Measurements from ENCODE around the gene KLRC3.
"Not testable (repeated sequence)": the region's sequence is repeated elsewhere in the genome, so short reads cannot be mapped to it uniquely, and the experiment has no call there.

KLRC3 gene

GRCh38 chr12:10385166-10385613 is 35.2 kb downstream of the KLRC3 start:
- Histone ChIP-seq H3K9ac (ENCODE audit: low read depth, low read length) (no peak overlapping the region), H3K27me3 (ENCODE audit: insufficient read depth, low read length) (no peaks in the 10 kb centered on the region), H3K9me3 (ENCODE audit: insufficient read depth, low read depth, low read length) (no peaks in the 10 kb centered on the region), H3K27ac (ENCODE audit: low read length) (no peak overlapping the region), H3K36me3 (ENCODE audit: insufficient read depth, low read depth, low read length) (no peaks in the 10 kb centered on the region), H3K4me1 (ENCODE audit: insufficient read depth, low read length) (no peaks in the 10 kb centered on the region), H3K4me3 (ENCODE audit: low read length) (no peak overlapping the region)

GRCh38 chr12:10384191-10384590 is 36.2 kb downstream of the KLRC3 start:
- Histone ChIP-seq H3K4me1 (ENCODE audit: insufficient read depth, low read length) (no peaks in the 10 kb centered on the region), H3K9ac (ENCODE audit: low read depth, low read length) (no peak overlapping the region), H3K36me3 (ENCODE audit: insufficient read depth, low read depth, low read length) (no peaks in the 10 kb centered on the region), H3K4me3 (ENCODE audit: low read length) (no peak overlapping the region), H3K27me3 (ENCODE audit: insufficient read depth, low read length) (no peaks in the 10 kb centered on the region), H3K9me3 (ENCODE audit: insufficient read depth, low read depth, low read length) (no peaks in the 10 kb centered on the region), H3K27ac (ENCODE audit: low read length) (no peak overlapping the region)

GRCh38 chr12:10381928-10382628 is 38.3 kb downstream of the KLRC3 start:
- Histone ChIP-seq H3K4me1 (ENCODE audit: insufficient read depth, low read length) (no peaks in the 10 kb centered on the region), H3K36me3 (ENCODE audit: insufficient read depth, low read depth, low read length) (no peaks in the 10 kb centered on the region), H3K4me3 (ENCODE audit: low read length) (no peak overlapping the region), H3K9me3 (ENCODE audit: insufficient read depth, low read depth, low read length) (no peaks in the 10 kb centered on the region), H3K27ac (ENCODE audit: low read length) (no peak overlapping the region), H3K9ac (ENCODE audit: low read depth, low read length) (no peak overlapping the region), H3K27me3 (ENCODE audit: insufficient read depth, low read length) (no peaks in the 10 kb centered on the region)

- H3K27me3 ChIP-seq (ENCODE audit: insufficient read depth, low read length); H3K4me3 ChIP-seq (ENCODE audit: low read length); H3K9me3 ChIP-seq (ENCODE audit: insufficient read depth, low read depth, low read length); H3K27ac ChIP-seq (ENCODE audit: low read length); H3K9ac ChIP-seq (ENCODE audit: low read depth, low read length); H3K36me3 ChIP-seq (ENCODE audit: insufficient read depth, low read depth, low read length); H3K4me1 ChIP-seq (ENCODE audit: insufficient read depth, low read length): not testable (repeated sequence)
Observed at GRCh38 chr12:10378737-10379136, 41.7 kb downstream of the KLRC3 start.

GRCh38 chr12:10374624-10375018 is 45.8 kb downstream of the KLRC3 start:
- Histone ChIP-seq H3K4me3 (ENCODE audit: low read length) (no peak overlapping the region), H3K9ac (ENCODE audit: low read depth, low read length) (no peak overlapping the region), H3K27me3 (ENCODE audit: insufficient read depth, low read length) (no peaks in the 10 kb centered on the region), H3K9me3 (ENCODE audit: insufficient read depth, low read depth, low read length) (no peaks in the 10 kb centered on the region), H3K4me1 (ENCODE audit: insufficient read depth, low read length) (no peaks in the 10 kb centered on the region; the same call in 1 of the 2 replicates), H3K36me3 (ENCODE audit: insufficient read depth, low read depth, low read length) (no peaks in the 10 kb centered on the region), H3K27ac (ENCODE audit: low read length) (no peak overlapping the region)

- H3K36me3 ChIP-seq (ENCODE audit: insufficient read depth, low read depth, low read length): no peaks in the 10 kb centered on the region
- no peak overlapping the region for H3K27ac ChIP-seq (ENCODE audit: low read length)
- peaks cover 6% of the 10 kb centered on the region; the same call in 1 of the 2 replicates for H3K9me3 ChIP-seq (ENCODE audit: insufficient read depth, low read depth, low read length)
- H3K4me1 ChIP-seq (ENCODE audit: insufficient read depth, low read length): no peaks in the 10 kb centered on the region; the same call in 1 of the 2 replicates
- no peak overlapping the region for H3K9ac ChIP-seq (ENCODE audit: low read depth, low read length)
- no peak overlapping the region for H3K4me3 ChIP-seq (ENCODE audit: low read length)
- H3K27me3 ChIP-seq (ENCODE audit: insufficient read depth, low read length): no peaks in the 10 kb centered on the region
Observed at GRCh38 chr12:10372559-10372958, 47.8 kb downstream of the KLRC3 start.

- H3K9me3 ChIP-seq (ENCODE audit: insufficient read depth, low read depth, low read length); H3K9ac ChIP-seq (ENCODE audit: low read depth, low read length); H3K4me3 ChIP-seq (ENCODE audit: low read length); H3K27ac ChIP-seq (ENCODE audit: low read length); H3K36me3 ChIP-seq (ENCODE audit: insufficient read depth, low read depth, low read length); H3K27me3 ChIP-seq (ENCODE audit: insufficient read depth, low read length); H3K4me1 ChIP-seq (ENCODE audit: insufficient read depth, low read length): not testable (repeated sequence)
Observed at GRCh38 chr12:10371893-10372535, 48.4 kb downstream of the KLRC3 start.

- Histone ChIP-seq H3K4me3 (ENCODE audit: low read length) (no peak overlapping the region), H3K36me3 (ENCODE audit: insufficient read depth, low read depth, low read length) (no peaks in the 10 kb centered on the region), H3K9me3 (ENCODE audit: insufficient read depth, low read depth, low read length) (peaks cover 6% of the 10 kb centered on the region; the same call in 1 of the 2 replicates), H3K9ac (ENCODE audit: low read depth, low read length) (no peak overlapping the region), H3K27me3 (ENCODE audit: insufficient read depth, low read length) (no peaks in the 10 kb centered on the region), H3K27ac (ENCODE audit: low read length) (no peak overlapping the region), H3K4me1 (ENCODE audit: insufficient read depth, low read length) (peaks cover 9% of the 10 kb centered on the region)
Observed at GRCh38 chr12:10369557-10370415, 50.6 kb downstream of the KLRC3 start.

- Histone ChIP-seq H3K9ac (ENCODE audit: low read depth, low read length) (no peak overlapping the region), H3K4me3 (ENCODE audit: low read length) (no peak overlapping the region), H3K4me1 (ENCODE audit: insufficient read depth, low read length) (peaks cover 18% of the 10 kb centered on the region), H3K36me3 (ENCODE audit: insufficient read depth, low read depth, low read length) (no peaks in the 10 kb centered on the region), H3K27me3 (ENCODE audit: insufficient read depth, low read length) (no peaks in the 10 kb centered on the region), H3K9me3 (ENCODE audit: insufficient read depth, low read depth, low read length) (peaks cover 6% of the 10 kb centered on the region; the same call in 1 of the 2 replicates), H3K27ac (ENCODE audit: low read length) (no peak overlapping the region)
Observed at GRCh38 chr12:10368206-10369171, 51.9 kb downstream of the KLRC3 start.

GRCh38 chr12:10367714-10368113 is 52.7 kb downstream of the KLRC3 start:
- not testable (repeated sequence) for H3K9me3 ChIP-seq (ENCODE audit: insufficient read depth, low read depth, low read length); H3K36me3 ChIP-seq (ENCODE audit: insufficient read depth, low read depth, low read length); H3K27ac ChIP-seq (ENCODE audit: low read length); H3K27me3 ChIP-seq (ENCODE audit: insufficient read depth, low read length); H3K4me3 ChIP-seq (ENCODE audit: low read length); H3K9ac ChIP-seq (ENCODE audit: low read depth, low read length)
- H3K4me1 ChIP-seq (ENCODE audit: insufficient read depth, low read length): peaks cover 25% of the 10 kb centered on the region

- no peak overlapping the region for H3K4me3 ChIP-seq (ENCODE audit: low read length)
- no peak overlapping the region for H3K27ac ChIP-seq (ENCODE audit: low read length)
- no peaks in the 10 kb centered on the region for H3K27me3 ChIP-seq (ENCODE audit: insufficient read depth, low read length)
- H3K36me3 ChIP-seq (ENCODE audit: insufficient read depth, low read depth, low read length): no peaks in the 10 kb centered on the region
- peaks cover 32% of the 10 kb centered on the region for H3K4me1 ChIP-seq (ENCODE audit: insufficient read depth, low read length)
- no peak overlapping the region for H3K9ac ChIP-seq (ENCODE audit: low read depth, low read length)
- peaks cover 6% of the 10 kb centered on the region; the same call in 1 of the 2 replicates for H3K9me3 ChIP-seq (ENCODE audit: insufficient read depth, low read depth, low read length)
Observed at GRCh38 chr12:10366875-10367274, 53.5 kb downstream of the KLRC3 start.
